NCI-H187 treated with DMSO at 0.1 percent for 48 hours (cell line): ENCODE data around the gene ABHD12.

ENCODE experiments used
- DNase-seq: peaks from one replicate; lab custom pipeline; 2025; lab: John Stamatoyannopoulos, UW

ABHD12 gene

DNA sequence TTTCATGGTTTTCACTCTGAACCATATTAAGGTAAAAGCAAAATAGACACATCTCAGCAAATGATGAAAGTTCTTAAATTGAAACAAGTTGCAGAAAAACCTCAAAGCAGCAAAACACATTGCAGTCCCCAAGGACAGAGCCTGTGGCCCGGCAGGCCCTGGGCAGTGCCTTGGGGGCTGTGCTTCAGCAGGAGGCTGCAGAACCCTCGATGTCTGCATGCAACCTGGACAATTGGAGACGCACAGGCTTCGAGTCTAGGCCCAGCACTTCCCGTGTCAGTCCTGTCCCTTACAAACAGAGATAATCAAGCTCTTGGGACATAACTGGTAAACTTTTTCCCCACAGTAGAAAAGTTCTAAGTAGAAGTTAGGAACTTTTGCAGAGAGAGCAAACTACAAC is 133.5 kb downstream of the ABHD12 start:
- DNase-seq = no peak

DNA sequence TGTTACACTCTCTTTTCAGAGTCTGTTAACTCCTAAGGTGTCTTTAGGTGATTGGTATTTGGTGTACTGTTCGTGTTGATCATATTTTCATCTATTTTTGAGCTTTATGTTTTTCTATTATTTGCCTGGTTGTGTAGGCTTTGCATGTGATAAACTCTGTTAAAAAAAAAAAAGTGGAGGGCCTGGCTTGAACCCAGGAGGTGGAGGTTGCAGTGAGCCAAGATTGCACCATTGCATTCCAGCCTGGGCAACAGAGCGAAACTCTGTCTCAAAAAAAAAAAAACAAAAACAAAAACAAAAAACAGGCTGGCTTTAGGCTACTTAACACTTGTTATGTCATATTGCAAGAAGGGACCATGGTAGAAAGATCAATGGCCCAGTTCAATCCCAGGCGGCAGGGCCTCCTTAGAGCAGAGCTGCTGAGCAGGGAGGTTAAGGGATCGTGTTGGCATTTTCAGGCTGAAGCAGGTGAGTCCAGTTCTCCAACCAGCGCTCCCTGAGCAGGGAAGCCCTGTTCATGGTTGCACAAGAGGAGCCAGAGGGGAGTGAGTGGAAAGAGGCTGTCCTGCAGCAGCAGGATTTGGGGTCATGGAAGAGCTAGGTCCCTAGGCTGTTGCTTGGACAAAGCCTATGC is 134.3 kb downstream of the ABHD12 start:
- DNase-seq = no peak

DNA sequence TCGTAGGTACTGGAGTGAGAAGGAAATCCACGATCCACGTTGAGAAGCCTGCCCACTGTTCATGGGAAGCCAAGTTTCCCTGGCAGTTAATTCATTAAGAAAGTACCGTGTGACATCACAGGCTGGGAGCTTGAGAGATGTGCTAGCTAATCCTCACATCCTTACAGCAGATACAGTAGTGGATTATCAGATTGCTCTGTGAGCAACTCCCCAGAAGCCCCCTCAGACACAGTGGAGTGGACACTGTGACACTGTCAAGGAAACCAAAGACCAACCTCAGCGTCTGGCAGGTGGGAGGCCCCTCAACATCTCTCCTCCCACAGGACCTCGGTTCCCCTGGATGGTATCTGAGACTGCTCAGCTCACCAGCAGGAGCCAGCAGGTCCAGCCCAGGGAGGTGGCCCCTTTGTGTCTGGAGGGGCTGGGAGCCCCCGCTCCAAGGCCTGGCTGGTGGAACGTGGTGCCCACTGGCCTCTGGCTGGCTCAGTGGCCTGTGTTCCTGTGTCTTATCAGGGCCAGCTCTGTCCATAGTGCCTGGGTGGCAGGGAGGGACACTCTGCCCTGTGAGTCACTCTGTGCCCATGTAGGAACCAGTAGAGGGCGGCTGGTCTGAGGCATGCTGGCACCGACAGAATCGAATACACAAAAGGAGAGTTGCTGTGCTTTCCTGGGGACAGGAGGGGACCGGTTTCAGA is 135.5 kb downstream of the ABHD12 start:
- DNase-seq = no peak

DNA sequence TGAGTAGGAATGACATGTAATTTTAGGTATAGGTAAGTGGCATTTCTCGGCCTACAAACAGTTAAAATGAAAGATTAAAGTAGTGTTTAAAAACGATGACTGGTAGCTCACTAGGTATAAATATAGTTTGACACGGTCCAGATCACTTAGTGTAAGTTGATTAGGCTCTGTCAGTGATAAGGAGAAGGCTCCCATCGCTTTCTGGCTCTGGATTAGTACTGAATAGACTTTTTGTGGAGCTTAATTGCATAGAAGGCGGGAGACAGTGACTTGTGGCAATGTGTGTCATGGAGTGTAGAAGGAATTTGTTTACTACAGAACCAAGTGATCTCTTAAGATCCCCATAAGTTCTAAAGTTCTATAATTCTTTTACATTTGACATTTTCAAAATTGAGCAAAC is 136.1 kb downstream of the ABHD12 start:
- DNase-seq = no peak

DNA sequence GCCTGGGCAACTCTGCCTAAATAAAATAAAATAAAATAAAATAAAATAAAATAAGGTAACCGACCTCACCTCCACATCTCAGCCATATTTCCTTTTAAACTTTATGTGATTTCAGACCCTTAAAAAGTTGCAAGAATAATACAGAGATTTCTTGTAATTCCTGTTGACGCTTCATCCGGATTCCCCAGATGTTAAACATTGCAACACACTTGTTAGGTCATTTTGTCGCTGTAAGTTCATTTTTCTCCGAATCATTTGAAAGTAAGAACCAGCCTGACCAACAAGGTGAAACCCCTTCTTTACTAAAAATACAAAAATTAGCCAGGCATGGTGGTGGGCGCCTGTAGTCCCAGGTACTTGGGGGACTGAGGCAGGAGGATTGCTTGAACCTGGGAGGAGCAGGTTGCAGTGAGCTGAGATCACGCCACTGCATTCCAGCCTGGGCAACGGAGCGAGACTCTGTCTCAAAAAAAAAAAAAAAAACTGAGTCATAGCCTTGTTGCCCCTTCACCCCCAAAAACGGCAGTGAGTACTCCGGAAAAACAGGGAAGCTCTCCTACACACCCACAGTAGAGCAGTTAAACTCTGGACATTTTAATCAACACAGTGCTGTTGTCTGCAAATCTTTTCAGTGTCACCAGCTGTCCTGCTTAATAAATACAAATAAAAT is 136.9 kb downstream of the ABHD12 start:
- no peak for DNase-seq

DNA sequence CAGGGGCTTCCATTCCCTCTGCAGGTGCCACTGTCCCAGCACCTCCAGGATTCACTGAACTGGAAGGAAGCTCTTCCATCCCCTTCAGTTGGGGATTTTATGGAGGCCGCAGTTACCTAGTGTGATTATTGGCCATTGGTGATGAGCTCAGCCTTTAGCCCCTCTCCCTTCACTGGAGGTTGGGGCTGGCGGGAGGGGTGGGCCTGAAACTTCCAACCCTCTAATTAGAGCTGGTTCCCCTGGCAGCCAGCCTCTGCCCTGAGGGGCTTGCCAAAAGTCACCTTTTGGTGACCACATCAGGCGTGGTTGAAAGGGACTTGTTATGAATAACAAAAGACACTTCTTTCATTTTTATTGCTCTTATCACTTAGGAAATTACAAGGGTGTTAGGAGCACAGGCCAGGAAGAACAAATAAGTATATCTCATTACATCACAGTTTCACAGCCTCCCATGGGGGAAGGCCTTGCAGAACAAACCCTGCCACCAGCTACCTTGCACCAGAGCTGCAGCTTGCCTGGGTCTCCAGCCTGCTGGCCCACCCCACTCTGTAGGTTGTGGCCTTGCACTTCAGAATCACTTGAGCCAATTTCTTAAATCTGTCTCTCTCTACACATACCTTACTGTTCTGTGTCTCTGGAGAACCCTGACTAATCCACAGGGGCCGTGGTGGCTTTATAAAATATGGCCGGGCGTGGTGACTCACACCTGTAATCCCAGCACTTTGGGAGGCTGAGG is 137.8 kb downstream of the ABHD12 start:
- DNase-seq = no peak

DNA sequence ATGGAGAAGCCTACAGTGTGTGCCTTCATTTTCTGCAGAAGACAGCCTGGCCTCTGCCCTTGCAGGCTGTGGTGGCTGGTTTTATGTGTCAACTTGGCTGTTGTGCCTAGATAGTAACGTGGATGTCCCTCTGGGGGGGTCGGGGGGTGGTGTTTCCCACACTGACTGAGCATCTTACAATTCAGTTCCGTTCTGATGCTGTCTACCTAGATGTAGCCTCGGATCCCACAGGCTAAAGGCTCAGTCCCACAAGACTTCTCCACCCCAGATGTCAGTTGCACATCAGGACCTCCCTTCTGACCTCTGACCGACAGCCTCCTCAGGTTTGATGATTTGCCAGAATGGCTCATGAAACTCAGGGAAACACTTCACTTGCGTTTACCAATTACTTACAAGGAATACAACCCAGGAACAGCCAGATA is 138.4 kb downstream of the ABHD12 start:
- no peak for DNase-seq

DNA sequence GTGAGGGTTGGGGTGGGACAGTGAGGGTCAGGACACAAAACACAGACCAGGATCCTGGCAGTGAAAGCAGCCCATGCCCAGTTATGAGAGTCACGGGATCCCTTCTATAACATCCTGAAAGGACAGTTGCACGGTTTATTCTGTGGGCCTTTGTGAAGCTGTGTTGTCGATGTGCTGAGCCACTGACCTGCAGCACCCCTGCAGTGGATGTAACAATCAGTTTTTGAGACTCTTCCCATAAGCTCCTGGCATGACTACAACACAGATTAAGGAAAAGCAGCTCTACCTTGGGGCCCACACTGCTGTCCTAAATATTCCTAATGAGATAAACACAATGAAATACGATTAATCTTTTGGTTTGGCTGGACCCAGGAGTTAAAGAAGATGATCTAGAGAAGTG is 139.1 kb downstream of the ABHD12 start:
- no peak for DNase-seq

DNA sequence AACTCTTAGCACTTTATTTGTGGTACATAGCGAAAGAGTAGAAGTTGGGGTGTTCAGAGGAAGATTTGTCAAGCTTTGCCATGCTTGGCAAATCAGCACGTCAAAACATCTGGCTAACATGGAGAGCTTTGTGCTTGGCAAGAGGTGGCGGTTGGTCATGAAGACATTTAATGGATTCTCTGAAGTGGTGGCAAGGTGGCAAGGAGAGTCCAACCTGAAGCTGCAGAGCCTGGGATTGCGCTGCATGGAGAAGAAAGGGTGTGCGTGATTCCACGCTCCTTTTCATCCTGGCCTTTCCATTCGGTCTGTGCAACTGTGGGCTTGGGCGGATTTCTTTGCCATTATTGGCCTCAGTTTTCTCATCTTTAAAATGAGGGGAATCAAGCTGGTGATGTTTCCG is 139.6 kb downstream of the ABHD12 start:
- no peak for DNase-seq

DNA sequence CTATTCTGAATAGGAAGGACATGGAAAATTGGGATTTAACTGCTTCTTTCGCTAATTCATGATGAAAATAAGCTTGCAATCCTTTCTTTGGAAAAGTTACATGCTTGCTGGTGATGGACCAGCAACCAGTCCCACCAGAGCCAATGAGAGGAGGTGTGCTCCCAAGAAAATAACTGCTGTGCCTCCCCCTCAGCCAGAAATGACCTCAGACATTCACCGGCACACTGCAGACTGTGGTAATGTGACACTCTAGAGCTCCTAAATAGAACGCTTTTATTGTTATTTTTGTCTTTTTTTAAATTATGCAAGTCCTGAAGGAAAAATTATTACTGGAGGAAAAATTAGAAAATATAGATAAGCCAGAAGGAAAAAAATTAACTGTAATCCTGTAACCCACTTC is 140.1 kb downstream of the ABHD12 start:
- DNase-seq = no peak
